ENCODE data around the gene ABCB1. TPM values are rescaled to one million over a fixed set of nuclear protein-coding genes. Genes with fewer than 3 reads are reported as not detected.

ABCB1 gene
- total RNA-seq: not detected in 3 replicates
- long read RNA-seq: 0 reads

- Mint-ChIP-seq H3K4me3 (ENCODE audit: unreplicated experiment) (peak within 1 kb of the TSS; percentile 66), H3K27ac (ENCODE audit: unreplicated experiment) (no peak within 1 kb of the TSS), H3K27me3 (ENCODE audit: low read depth) (peaks cover 62% of the 10 kb centered on the region), H3K36me3 (ENCODE audit: low read depth) (peaks cover 3% of the 10 kb centered on the region), H3K9me3 (ENCODE audit: low read depth) (no peaks in the 10 kb centered on the region), H3K4me1 (ENCODE audit: low read depth) (peaks cover 7% of the 10 kb centered on the region)
- TF ChIP-seq CTCF (IDR thresholded peaks at IDR 0.05): no peak
- DNase-seq (ENCODE audit: low spot score): peak; percentile 68
Observed at GRCh38 chr7:87600130-87601124, at the start of gene ABCB1. Gene ABCB1, minus strand, starts transcription at chr7:87600884. Its CDS starts 700 bp downstream, at chr7:87600184.

- H3K4me1 Mint-ChIP-seq (ENCODE audit: low read depth): no peaks in the 10 kb centered on the region
- peaks cover 9% of the 10 kb centered on the region for H3K27me3 Mint-ChIP-seq (ENCODE audit: low read depth)
- no peaks in the 10 kb centered on the region for H3K9me3 Mint-ChIP-seq (ENCODE audit: low read depth)
- DNase-seq (ENCODE audit: low spot score): no peak
- TF ChIP-seq CTCF (IDR thresholded peaks at IDR 0.05): no peak
- no peak overlapping the region for H3K27ac Mint-ChIP-seq (ENCODE audit: unreplicated experiment)
- no peaks in the 10 kb centered on the region for H3K36me3 Mint-ChIP-seq (ENCODE audit: low read depth)
- no peak overlapping the region for H3K4me3 Mint-ChIP-seq (ENCODE audit: unreplicated experiment)
Observed at GRCh38 chr7:87648316-87648715, 47.6 kb upstream of the ABCB1 start.

- Mint-ChIP-seq H3K27me3 (ENCODE audit: low read depth) (peaks cover 9% of the 10 kb centered on the region), H3K27ac (ENCODE audit: unreplicated experiment) (no peak overlapping the region), H3K9me3 (ENCODE audit: low read depth) (no peaks in the 10 kb centered on the region), H3K4me1 (ENCODE audit: low read depth) (no peaks in the 10 kb centered on the region), H3K4me3 (ENCODE audit: unreplicated experiment) (no peak overlapping the region), H3K36me3 (ENCODE audit: low read depth) (no peaks in the 10 kb centered on the region)
- no peak for DNase-seq (ENCODE audit: low spot score)
- TF ChIP-seq CTCF (IDR thresholded peaks at IDR 0.05): no peak
Observed at GRCh38 chr7:87645446-87645845, 44.8 kb upstream of the ABCB1 start.

- TF ChIP-seq CTCF (IDR thresholded peaks at IDR 0.05): no peak
- Mint-ChIP-seq H3K4me1 (ENCODE audit: low read depth) (no peaks in the 10 kb centered on the region), H3K36me3 (ENCODE audit: low read depth) (no peaks in the 10 kb centered on the region), H3K27me3 (ENCODE audit: low read depth) (peaks cover 6% of the 10 kb centered on the region), H3K27ac (ENCODE audit: unreplicated experiment) (no peak overlapping the region), H3K4me3 (ENCODE audit: unreplicated experiment) (no peak overlapping the region), H3K9me3 (ENCODE audit: low read depth) (peaks cover 7% of the 10 kb centered on the region)
- no peak for DNase-seq (ENCODE audit: low spot score)
Observed at GRCh38 chr7:87635921-87636320, 35.2 kb upstream of the ABCB1 start.

- Mint-ChIP-seq H3K27me3 (ENCODE audit: low read depth) (peaks cover 14% of the 10 kb centered on the region), H3K4me3 (ENCODE audit: unreplicated experiment) (peak overlapping the region; percentile 72), H3K9me3 (ENCODE audit: low read depth) (peaks cover 2% of the 10 kb centered on the region), H3K36me3 (ENCODE audit: low read depth) (no peaks in the 10 kb centered on the region), H3K27ac (ENCODE audit: unreplicated experiment) (no peak overlapping the region), H3K4me1 (ENCODE audit: low read depth) (peaks cover 10% of the 10 kb centered on the region)
- TF ChIP-seq CTCF (IDR thresholded peaks at IDR 0.05): no peak
- no peak for DNase-seq (ENCODE audit: low spot score)
Observed at GRCh38 chr7:87628780-87629569, 28.3 kb upstream of the ABCB1 start.
